Adipocyte (in vitro differentiated cells): ENCODE results near the gene TEDC2.
A peak's percentile ranks its signal among the peaks of the same experiment; 100 is the strongest.

ENCODE experiments used
- DNase-seq: peaks from one replicate; pipeline ENCODE4 v3.0.0-alpha.2; 2015; ENCODE audit warnings: low read depth
- H3K27me3 ChIP-seq: replicated peaks from 2 replicates; pipeline ENCODE4 v1.7.0; 2013; ENCODE audit warnings: mild to moderate bottlenecking, low read length, moderate library complexity; ENCODE audit not compliant: control insufficient read depth, insufficient read depth
- H3K36me3 ChIP-seq: 2 replicates; pipeline ENCODE4 v1.7.0; 2013; ENCODE audit warnings: low read length, mild to moderate bottlenecking, moderate library complexity; ENCODE audit not compliant: control insufficient read depth, insufficient read depth, severe bottlenecking
- H3K4me1 ChIP-seq: 2 replicates; pipeline ENCODE4 v1.7.0; 2013; ENCODE audit warnings: mild to moderate bottlenecking, low read length, moderate library complexity; ENCODE audit not compliant: control insufficient read depth, insufficient read depth
- H3K4me3 ChIP-seq: 2 replicates; pipeline ENCODE4 v1.7.0; 2013; ENCODE audit warnings: mild to moderate bottlenecking, low read length, moderate library complexity
- H3K9ac ChIP-seq: 2 replicates; pipeline ENCODE4 v1.7.0; 2013; ENCODE audit warnings: mild to moderate bottlenecking, low read length, moderate library complexity
- H3K9me3 ChIP-seq: 2 replicates; pipeline ENCODE4 v1.7.0; 2013; ENCODE audit warnings: mild to moderate bottlenecking, low read length, moderate library complexity; ENCODE audit not compliant: control insufficient read depth

The TEDC2 gene

DNA sequence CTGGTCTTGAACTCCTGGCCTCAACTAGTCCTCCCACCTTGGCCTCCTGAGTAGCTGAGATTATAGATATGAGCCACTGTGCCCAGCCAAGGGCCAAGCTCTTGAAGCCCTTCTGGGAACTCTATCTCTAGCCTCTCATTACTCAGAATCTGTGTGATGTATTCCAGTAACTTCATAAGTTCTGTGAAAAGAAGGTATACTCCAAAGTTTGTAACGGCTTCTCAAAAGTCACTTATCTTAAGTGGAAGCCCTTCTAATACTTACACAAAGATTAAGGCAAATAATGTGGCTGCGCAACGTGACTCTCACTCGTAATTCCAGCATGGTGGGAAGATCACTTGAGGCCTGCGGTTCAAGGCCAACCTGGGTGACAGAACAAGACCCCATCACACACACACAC is 34.7 kb downstream of the TEDC2 start:
- DNase-seq: no peak
- Histone ChIP-seq H3K36me3 (peaks cover 8% of the 10 kb centered on the region), H3K9ac (no peak overlapping the region), H3K4me3 (no peak overlapping the region), H3K27me3 (no peaks in the 10 kb centered on the region), H3K9me3 (no peaks in the 10 kb centered on the region), H3K4me1 (peaks cover 20% of the 10 kb centered on the region)

DNA sequence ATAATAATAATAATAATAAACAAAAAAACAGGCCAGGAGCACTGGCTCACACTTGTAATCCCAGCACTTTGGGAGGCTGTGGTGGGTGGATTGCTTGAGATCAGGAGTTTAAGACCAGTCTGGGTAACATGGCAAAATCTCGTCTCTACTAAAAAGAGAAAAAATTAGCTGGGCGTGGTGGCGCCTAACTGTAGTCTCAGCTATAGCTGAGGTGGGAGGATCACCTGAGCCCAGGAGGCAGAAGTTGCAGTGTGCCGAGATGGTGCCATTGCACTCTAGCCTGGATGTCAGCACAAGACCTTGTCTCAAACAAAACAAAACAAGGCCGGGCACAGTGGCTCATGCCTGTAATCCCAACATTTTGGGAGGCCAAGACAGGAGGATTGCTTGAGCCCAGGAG is 35.1 kb downstream of the TEDC2 start:
- H3K36me3 ChIP-seq: peaks cover 8% of the 10 kb centered on the region
- no peaks in the 10 kb centered on the region for H3K27me3 ChIP-seq
- no peak overlapping the region for H3K9ac ChIP-seq
- H3K9me3 ChIP-seq: no peaks in the 10 kb centered on the region
- H3K4me3 ChIP-seq: no peak overlapping the region
- DNase-seq: no peak
- H3K4me1 ChIP-seq: peaks cover 20% of the 10 kb centered on the region

DNA sequence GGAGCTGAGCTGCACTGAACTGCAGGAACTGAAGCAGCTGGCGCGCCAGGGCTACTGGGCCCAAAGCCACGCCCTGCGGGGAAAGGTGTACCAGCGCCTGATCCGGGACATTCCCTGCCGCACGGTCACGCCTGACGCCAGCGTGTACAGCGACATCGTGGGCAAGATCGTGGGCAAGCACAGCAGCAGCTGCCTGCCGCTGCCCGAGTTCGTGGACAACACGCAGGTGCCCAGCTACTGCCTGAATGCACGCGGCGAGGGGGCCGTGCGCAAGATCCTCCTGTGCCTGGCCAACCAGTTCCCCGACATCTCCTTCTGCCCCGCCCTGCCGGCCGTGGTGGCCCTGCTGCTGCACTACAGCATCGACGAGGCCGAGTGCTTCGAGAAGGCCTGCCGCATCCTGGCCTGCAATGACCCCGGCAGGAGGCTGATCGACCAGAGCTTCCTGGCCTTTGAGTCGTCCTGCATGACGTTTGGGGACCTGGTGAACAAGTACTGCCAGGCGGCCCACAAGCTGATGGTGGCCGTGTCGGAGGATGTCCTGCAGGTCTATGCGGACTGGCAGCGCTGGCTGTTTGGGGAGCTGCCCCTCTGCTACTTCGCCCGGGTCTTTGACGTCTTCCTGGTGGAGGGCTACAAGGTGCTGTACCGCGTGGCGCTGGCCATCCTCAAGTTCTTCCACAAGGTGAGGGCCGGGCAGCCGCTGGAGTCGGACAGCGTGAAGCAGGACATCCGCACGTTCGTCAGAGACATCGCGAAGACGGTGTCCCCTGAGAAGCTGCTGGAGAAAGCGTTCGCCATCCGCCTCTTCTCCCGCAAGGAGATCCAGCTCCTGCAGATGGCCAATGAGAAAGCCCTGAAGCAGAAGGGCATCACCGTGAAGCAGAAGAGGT is 36.6 kb downstream of the TEDC2 start:
- Histone ChIP-seq H3K27me3 (no peaks in the 10 kb centered on the region), H3K9me3 (no peaks in the 10 kb centered on the region), H3K36me3 (peaks cover 8% of the 10 kb centered on the region), H3K4me3 (no peak overlapping the region), H3K4me1 (peaks cover 23% of the 10 kb centered on the region), H3K9ac (no peak overlapping the region)
- DNase-seq: no peak

DNA sequence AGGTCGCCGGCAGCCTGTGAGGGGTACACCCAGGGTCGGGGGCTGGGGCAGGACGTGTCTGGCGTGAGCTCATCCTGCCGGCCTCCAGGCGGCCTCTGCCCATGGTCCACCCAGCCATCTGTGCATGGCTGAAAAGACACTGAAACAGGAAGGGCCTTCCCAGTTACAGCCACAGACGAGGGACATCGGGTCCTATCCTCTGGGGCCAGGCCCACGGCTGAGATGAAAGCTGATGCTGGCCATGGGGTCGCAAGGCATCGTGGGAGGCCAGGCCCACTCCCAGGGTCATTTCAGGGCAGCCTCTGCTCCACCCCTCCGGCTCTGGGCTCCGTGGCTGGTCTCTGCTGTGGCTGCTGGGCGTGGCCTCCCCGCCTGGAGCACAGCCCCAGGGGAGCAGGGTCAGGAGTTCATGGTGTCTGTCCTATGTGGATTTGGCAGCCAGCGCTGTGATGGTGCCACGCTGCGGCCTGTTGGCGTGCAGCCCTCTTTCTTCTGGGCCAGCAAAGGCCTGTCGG is 37.3 kb downstream of the TEDC2 start:
- Histone ChIP-seq H3K9ac (peak overlapping the region; percentile 69), H3K9me3 (no peaks in the 10 kb centered on the region), H3K36me3 (peaks cover 8% of the 10 kb centered on the region), H3K4me3 (peak overlapping the region; percentile 39), H3K27me3 (no peaks in the 10 kb centered on the region), H3K4me1 (peaks cover 30% of the 10 kb centered on the region)
- DNase-seq: no peak

DNA sequence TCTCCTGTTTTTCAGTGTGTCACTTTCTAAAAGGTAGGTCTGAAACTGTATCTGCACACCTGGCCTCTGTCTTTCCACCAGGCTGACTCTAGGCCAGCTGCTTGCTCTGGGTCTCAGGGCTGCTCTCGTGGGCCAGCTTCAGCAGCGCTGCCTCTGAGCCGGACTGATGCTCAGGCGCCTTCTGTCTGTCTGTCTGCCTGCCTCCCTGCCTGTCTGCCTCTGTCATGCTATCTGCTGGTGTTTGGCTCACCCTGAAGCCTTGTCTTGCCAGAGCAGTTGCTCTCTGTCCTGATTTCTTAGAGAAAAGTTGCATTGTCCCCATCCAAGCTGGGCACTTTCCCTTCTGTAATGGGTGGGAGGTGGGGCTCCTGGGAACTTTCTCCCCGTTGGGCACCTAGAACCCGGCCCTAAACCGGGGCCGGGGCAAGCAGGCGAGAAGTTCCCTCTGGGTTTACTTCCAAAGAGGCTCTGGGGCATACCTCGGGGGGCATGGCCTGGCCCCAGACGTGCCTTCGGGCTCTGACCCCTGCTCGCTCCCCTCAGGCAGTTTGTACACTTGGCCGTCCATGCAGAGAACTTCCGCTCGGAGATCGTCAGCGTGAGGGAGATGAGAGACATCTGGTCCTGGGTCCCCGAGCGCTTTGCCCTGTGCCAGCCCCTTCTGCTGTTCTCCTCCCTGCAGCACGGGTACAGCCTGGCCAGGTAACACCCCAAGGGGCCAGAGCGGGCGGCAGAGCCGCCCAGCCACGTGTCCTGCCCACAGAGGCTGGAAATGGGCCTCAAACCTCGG is 38.0 kb downstream of the TEDC2 start:
- H3K4me1 ChIP-seq: peaks cover 37% of the 10 kb centered on the region
- H3K36me3 ChIP-seq: peaks cover 8% of the 10 kb centered on the region
- peak overlapping the region; percentile 39 for H3K4me3 ChIP-seq
- no peaks in the 10 kb centered on the region for H3K9me3 ChIP-seq
- no peaks in the 10 kb centered on the region for H3K27me3 ChIP-seq
- H3K9ac ChIP-seq: peak overlapping the region; percentile 69
- no peak for DNase-seq

DNA sequence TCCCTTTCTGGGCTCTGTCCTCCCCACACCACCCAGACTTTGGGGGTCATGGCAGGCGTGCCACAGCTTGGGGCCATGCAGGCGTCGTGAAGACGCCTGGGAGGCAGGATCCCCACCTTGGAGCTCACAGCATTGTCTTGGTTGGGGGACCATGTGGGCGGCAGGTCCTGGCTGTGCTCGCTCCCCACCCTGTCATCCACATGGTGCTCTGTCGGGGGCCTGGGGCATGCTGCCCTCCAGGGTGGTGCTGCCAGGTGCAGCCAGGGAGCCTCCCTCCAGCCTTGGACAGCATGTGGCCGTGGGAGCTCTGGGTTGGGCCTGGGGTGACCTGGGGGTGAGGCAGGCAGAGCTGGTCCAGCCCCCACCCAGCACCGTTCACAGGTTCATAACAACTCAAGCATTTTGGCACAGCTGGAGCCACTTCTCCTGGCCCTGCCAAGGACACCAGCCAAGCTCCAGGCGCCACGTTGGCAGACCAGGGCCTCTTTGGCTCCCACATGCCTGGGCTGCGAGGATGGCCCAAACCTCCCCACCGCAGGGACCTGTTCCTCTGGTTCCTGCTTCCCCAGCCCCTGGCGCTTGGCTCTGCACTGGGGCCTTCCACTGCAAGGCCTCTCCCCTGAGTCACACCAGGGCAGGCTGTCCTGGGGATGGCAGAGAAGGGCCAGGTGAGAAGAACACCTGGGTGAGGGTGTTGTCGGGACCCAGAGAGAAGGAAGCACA is 38.8 kb downstream of the TEDC2 start:
- Histone ChIP-seq H3K4me3 (no peak overlapping the region), H3K27me3 (no peaks in the 10 kb centered on the region), H3K9me3 (no peaks in the 10 kb centered on the region), H3K4me1 (peaks cover 42% of the 10 kb centered on the region), H3K9ac (no peak overlapping the region), H3K36me3 (peaks cover 8% of the 10 kb centered on the region)
- no peak for DNase-seq

DNA sequence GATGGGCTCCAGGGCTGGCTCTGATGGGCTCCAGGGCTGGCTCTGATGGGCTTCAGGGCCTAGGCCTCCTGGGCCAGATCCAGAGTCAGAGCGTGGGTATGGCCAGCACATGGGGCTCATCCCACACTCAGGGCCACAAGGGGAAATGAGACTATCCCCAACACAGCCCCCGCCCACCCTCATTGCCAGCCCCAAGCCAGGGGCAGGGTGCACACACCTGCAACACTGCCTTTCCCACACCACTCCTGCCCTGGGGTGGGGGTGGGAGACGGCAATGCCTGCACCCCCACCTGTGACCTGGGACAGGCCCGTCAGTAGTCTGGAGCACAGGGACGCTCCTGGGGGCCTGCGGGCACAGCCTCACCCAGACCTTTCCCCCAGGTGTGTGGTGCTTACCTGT is 39.5 kb downstream of the TEDC2 start:
- H3K27me3 ChIP-seq: no peaks in the 10 kb centered on the region
- H3K9me3 ChIP-seq: no peaks in the 10 kb centered on the region
- no peak overlapping the region for H3K4me3 ChIP-seq
- peaks cover 8% of the 10 kb centered on the region for H3K36me3 ChIP-seq
- peaks cover 42% of the 10 kb centered on the region for H3K4me1 ChIP-seq
- H3K9ac ChIP-seq: no peak overlapping the region
- DNase-seq: no peak

DNA sequence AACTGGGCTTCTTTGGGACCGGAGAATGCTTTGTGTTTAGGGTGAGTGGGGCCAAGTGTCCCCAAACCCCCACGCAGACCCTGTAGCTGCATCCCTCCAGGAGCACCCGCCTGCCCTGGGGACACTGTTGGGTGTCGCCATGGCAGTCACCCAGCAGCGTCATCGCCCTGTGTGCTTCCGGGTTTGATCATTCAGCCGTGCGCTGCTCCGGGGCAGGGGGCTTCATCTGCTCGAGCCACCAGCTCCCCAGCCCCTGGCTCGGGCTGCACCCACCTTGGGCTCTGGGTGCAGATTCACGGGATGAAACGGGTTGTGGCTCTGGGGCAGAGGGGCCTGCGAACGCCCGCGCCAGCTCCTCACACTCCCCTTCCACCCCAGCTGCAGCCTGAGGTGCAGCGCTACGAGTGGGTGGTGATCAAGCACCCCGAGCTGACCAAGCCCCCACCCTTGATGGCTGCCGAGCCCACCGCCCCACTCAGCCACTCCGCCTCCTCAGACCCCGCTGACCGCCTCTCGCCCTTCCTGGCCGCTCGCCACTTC is 40.1 kb downstream of the TEDC2 start:
- Histone ChIP-seq H3K9ac (no peak overlapping the region), H3K27me3 (no peaks in the 10 kb centered on the region), H3K4me3 (no peak overlapping the region), H3K9me3 (no peaks in the 10 kb centered on the region), H3K36me3 (peaks cover 8% of the 10 kb centered on the region), H3K4me1 (peaks cover 42% of the 10 kb centered on the region)
- DNase-seq: no peak

DNA sequence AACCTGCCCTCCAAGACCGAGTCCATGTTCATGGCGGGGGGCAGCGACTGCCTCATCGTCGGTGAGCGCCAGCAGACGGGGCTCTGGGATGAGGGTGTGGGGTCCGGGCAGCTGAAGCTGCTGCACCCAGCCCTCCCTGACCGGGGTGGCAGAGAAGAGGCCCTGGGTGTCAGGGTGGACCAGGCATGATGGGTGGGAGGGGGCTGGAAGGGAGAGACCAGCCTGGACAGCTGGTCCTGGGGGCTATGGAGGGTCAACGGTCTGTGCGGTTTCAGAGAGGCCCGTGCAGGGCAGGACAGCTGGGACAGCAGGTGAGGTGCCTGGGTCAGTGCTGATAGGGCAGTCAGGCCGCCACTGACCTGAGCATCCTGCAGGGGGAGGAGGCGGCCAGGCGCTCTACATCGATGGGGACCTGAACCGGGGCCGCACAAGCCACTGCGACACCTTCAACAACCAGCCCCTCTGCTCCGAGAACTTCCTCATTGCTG is 40.6 kb downstream of the TEDC2 start:
- Histone ChIP-seq H3K9ac (no peak overlapping the region), H3K4me1 (peaks cover 42% of the 10 kb centered on the region), H3K36me3 (peaks cover 8% of the 10 kb centered on the region), H3K9me3 (no peaks in the 10 kb centered on the region), H3K27me3 (no peaks in the 10 kb centered on the region), H3K4me3 (no peak overlapping the region)
- DNase-seq: no peak

DNA sequence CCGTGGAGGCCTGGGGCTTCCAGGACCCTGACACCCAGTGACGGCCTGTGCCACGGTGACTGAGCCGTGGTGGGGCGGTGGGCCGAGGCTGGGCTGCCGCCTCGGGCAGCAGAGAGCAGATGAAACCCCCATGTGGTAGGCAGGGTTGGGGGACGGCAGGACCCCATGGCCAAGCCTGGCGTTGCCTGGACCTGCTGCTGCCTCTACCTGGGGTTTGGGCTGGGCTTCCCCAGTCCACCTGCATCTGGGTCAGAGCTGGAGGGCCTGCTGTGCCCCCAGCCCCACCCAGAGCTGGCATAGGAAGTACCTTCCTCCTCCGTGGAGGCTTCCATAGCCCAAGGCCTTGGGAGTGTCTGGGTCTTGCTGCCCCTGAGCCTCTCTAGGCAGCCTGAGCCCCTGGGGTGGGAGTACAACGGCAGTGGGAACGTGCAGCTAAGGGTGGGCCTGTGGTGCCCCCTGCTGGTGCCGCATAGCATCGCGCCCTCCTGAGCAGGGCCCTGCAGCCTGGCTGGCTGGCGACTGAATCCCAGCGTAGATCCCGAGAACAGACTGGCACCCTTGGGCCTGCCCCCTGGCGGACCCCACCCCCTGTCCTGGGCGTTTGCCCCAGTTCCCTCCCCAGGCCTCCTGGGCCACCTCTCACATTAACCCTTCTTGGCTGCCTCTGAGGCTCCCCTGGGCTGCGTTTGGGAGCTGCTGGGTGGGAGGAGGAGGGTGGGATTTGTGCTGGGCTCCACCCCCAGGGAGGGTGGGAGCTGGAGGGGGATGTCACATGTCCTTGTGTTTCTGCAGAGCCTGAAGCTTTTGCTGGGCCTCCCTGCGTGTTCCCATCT is 41.2 kb downstream of the TEDC2 start:
- no peaks in the 10 kb centered on the region for H3K9me3 ChIP-seq
- no peaks in the 10 kb centered on the region for H3K27me3 ChIP-seq
- H3K36me3 ChIP-seq: peaks cover 8% of the 10 kb centered on the region
- no peak overlapping the region for H3K4me3 ChIP-seq
- H3K4me1 ChIP-seq: peaks cover 42% of the 10 kb centered on the region
- peak overlapping the region; percentile 7 for H3K9ac ChIP-seq
- peak; percentile 86 for DNase-seq
